GM12891 (cell line): ENCODE data around the gene CEACAM19.
A peak's percentile ranks its signal among the peaks of the same experiment; 100 is the strongest.

Experiments used
- DNase-seq: peaks from one replicate; pipeline ENCODE4 v3.0.0; 2011; ENCODE audit warnings: low spot score; ENCODE audit not compliant: insufficient read length
- FAIRE-seq: peaks from 2 replicates; lab custom pipeline; 2011; peaks lifted over from hg19 to GRCh38; lab: Jason Lieb, UNC
- PAX5 ChIP-seq: IDR thresholded peaks from 2 replicates; pipeline ENCODE4 v1.6.1; 2011; ENCODE audit warnings: low read length, moderate library complexity, mild to moderate bottlenecking; ENCODE audit not compliant: insufficient read depth, severe bottlenecking
- POLR2A ChIP-seq: IDR thresholded peaks from 2 replicates; pipeline ENCODE4 v1.6.1; 2011; ENCODE audit warnings: low read depth, low read length, control low read depth
- POLR2AphosphoS5 ChIP-seq: IDR thresholded peaks from 2 replicates; pipeline ENCODE4 v1.6.1; 2011; ENCODE audit warnings: low read depth, low read length, control low read depth
- POU2F2 ChIP-seq: IDR thresholded peaks from 2 replicates; pipeline ENCODE4 v1.6.1; 2011; ENCODE audit warnings: low read depth, mild to moderate bottlenecking, control low read depth, low read length, moderate library complexity
- SPI1 ChIP-seq: IDR thresholded peaks from 2 replicates; pipeline ENCODE4 v1.6.1; 2011; ENCODE audit warnings: low read depth, low read length, control low read depth
- TAF1 ChIP-seq: IDR thresholded peaks from 2 replicates; pipeline ENCODE4 v1.6.1; 2011; ENCODE audit warnings: low read depth, low read length, control low read depth

The CEACAM19 gene

GRCh38 chr19:44685877-44686276 is 14.6 kb downstream of the CEACAM19 start:
- no peak for FAIRE-seq
- DNase-seq: no peak
- TF ChIP-seq PAX5 (no peak), SPI1 (peak; percentile 26; the same call in 1 of the 2 replicates), POU2F2 (peak; percentile 90; the same call in 1 of the 2 replicates), TAF1 (no peak), POLR2AphosphoS5 (no peak), POLR2A (no peak)

DNA sequence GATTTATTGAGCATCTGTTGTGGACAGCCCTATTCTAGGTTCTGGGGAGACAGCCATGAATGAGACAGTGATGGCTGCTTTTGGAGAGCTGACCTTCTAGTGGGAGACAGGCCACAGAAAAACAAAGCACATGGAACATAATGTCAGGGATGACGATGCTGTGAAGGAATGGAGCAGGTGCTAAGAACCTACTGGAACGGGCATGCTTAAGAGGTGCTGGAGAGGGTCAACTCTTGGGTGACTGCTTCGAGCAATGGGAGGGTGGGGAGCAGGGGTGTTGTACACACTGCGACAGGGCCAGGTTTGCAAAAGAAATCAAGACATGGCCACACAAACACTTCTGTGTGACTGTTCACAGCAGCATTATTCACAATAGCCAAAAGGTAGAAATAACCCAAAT is 15.6 kb downstream of the CEACAM19 start:
- no peak for DNase-seq
- FAIRE-seq: no peak

GRCh38 chr19:44687888-44688287 is 16.6 kb downstream of the CEACAM19 start:
- FAIRE-seq: no peak
- no peak for DNase-seq
- TF ChIP-seq POU2F2 (no peak), TAF1 (no peak), POLR2AphosphoS5 (no peak)

More for the DNA sequence above, 15.6 kb downstream of the CEACAM19 start:
- TF ChIP-seq POLR2A (no peak), TAF1 (no peak), SPI1 (no peak), POLR2AphosphoS5 (no peak), PAX5 (no peak), POU2F2 (no peak)

- FAIRE-seq (peak; percentile 76), DNase-seq (no peak)
These were observed 18.2 kb downstream of the CEACAM19 start for GRCh38 chr19:44689290-44690130.

GRCh38 chr19:44690131-44690440 is 18.8 kb downstream of the CEACAM19 start:
- TF ChIP-seq POLR2A (no peak), PAX5 (no peak), TAF1 (no peak), POLR2AphosphoS5 (no peak), SPI1 (no peak), POU2F2 (no peak)
- DNase-seq (no peak), FAIRE-seq (no peak)

More at GRCh38 chr19:44689290-44690130, 18.2 kb downstream of the CEACAM19 start:
- no peak for TF ChIP-seq POU2F2
- TF ChIP-seq PAX5: no peak
- no peak for TF ChIP-seq SPI1
- TF ChIP-seq POLR2A: no peak
- no peak for TF ChIP-seq TAF1
- TF ChIP-seq POLR2AphosphoS5: no peak

- no peak for TF ChIP-seq PAX5
- TF ChIP-seq TAF1: no peak
- no peak for TF ChIP-seq SPI1
- no peak for TF ChIP-seq POU2F2
- TF ChIP-seq POLR2A: no peak
- TF ChIP-seq POLR2AphosphoS5: no peak
- DNase-seq (no peak), FAIRE-seq (no peak)
These were observed 21.1 kb downstream of the CEACAM19 start for GRCh38 chr19:44692379-44692721.

DNA sequence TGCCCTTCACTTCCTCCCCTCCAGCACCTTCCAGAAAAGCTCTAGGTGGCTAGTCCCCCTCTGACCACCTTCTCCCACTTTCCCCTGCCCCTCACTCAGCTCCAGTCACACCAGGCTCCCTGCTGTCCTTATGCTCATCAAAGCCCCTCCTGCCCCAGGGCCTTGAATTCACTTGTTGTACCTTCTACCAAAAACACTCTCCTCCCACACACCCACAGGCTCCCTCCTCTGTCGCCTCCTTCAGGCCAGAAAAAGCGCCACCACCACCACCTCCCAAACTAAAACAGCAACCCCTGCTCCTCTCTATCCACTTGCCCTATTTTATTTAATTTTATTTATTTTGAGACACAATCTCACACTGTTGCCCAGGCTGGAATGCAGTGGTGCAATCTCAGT is 22.9 kb downstream of the CEACAM19 start:
- DNase-seq: no peak
- no peak for TF ChIP-seq POU2F2
- TF ChIP-seq POLR2A: no peak
- TF ChIP-seq PAX5: no peak
- no peak for TF ChIP-seq POLR2AphosphoS5
- TF ChIP-seq TAF1: no peak
- no peak for TF ChIP-seq SPI1
- FAIRE-seq: no peak

DNA sequence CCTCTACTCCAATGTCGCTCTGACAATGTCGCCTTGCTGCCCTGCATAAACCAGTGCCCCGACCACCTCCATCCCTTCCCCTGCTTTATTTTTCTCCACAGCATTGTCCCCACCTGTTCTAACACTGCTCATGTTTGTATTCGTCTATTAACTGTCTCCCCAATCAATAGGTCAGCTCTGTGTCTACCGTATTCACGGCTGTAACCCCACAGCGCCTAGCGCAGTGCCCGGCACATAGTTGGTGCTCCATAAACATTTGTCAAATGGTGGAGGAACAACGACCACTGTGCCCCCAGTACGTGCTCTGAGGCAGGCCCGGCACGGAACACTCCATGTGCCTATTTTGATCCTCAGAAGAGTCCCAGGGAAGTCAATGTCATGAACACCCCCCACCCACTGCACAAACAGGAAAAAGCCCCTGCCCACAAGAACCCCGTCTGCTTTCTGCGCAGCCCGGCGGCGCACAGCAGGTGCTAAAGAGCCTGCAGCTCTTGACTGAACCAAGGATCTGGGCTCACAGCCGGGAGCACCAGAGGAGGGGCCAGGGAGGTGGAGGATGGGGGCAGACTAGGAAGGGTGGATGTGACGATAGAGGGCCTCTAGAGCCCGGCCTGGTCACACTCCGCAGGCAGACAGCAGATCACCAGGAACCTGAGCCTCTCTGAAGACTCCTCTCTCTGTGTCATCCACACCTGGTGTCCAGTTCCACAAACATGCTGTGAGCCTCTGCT is 25.8 kb downstream of the CEACAM19 start:
- FAIRE-seq: no peak
- no peak for TF ChIP-seq POU2F2
- TF ChIP-seq TAF1: no peak
- TF ChIP-seq POLR2AphosphoS5: no peak
- no peak for TF ChIP-seq POLR2A
- TF ChIP-seq PAX5: no peak
- TF ChIP-seq SPI1: no peak
- no peak for DNase-seq

DNA sequence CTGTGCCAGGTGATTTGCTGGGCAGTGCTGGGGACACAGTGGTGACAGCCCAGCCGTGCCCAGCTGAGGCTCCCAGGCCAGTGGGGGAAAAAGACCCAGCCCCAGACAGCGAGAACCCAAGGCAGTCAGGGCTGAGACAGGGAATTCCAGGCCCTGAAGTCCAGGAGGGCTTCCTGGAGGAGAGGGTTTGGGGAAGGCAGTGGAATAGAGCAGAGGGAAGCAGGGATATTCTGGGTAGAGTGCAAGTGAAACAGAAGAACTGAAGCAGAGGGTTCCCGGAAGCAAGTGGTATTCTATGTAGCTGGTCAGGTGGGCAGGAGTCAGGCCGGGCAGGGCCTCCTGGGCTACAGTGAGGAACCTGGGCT is 26.4 kb downstream of the CEACAM19 start:
- TF ChIP-seq POLR2AphosphoS5 (no peak), SPI1 (no peak), POLR2A (no peak)
- no peak for FAIRE-seq

More for the DNA sequence above, 26.4 kb downstream of the CEACAM19 start:
- DNase-seq: no peak
